Activated CD8-positive, alpha-beta memory T cell treated with anti-CD3 and anti-CD28 coated beads, Interleukin-2, amount 50 U/mL, for 1 hour (primary cell): ENCODE results near the gene RGR.

Source experiments
- DNase-seq: peaks from one replicate; pipeline ENCODE4 v3.0.0-alpha.2; 2020; ENCODE audit errors: extremely low read depth

Gene RGR

GRCh38 chr10:84217746-84218145 lies 27.1 kb upstream of the RGR start:
- no peak for DNase-seq

GRCh38 chr10:84221916-84222315 lies 22.9 kb upstream of the RGR start:
- no peak for DNase-seq

- DNase-seq = no peak
Measured at GRCh38 chr10:84224411-84225028, 20.3 kb upstream of the RGR start.

- no peak for DNase-seq
Measured at GRCh38 chr10:84225427-84226173, 19.3 kb upstream of the RGR start, which contains the start of gene LRIT2. LRIT2 (minus strand) TSS chr10:84225544; CDS start chr10:84225520, 24 bp downstream.

GRCh38 chr10:84226616-84227015 lies 18.2 kb upstream of the RGR start:
- no peak for DNase-seq

GRCh38 chr10:84227810-84228209 lies 17.0 kb upstream of the RGR start:
- DNase-seq = no peak

- DNase-seq = no peak
Measured at GRCh38 chr10:84230359-84230758, 14.5 kb upstream of the RGR start.

GRCh38 chr10:84232376-84232775 lies 12.5 kb upstream of the RGR start:
- no peak for DNase-seq

- DNase-seq = no peak
Measured at GRCh38 chr10:84233940-84234339, 10.9 kb upstream of the RGR start.

- no peak for DNase-seq
Measured at GRCh38 chr10:84234479-84234878, 10.4 kb upstream of the RGR start.

- no peak for DNase-seq
Measured at GRCh38 chr10:84235096-84235495, 9.8 kb upstream of the RGR start.

GRCh38 chr10:84236807-84237198 lies 8.1 kb upstream of the RGR start:
- DNase-seq = no peak

GRCh38 chr10:84237199-84238051 lies 7.4 kb upstream of the RGR start:
- DNase-seq = no peak

- DNase-seq = no peak
Measured at GRCh38 chr10:84238909-84239308, 5.9 kb upstream of the RGR start.

GRCh38 chr10:84241185-84241790 lies 3.6 kb upstream of the RGR start, which contains the start of gene LRIT1:
LRIT1 (minus strand) TSS chr10:84241546; CDS start chr10:84241439, 107 bp downstream.
- no peak for DNase-seq

- DNase-seq = no peak
Measured at GRCh38 chr10:84243759-84244158, 1.1 kb upstream of the RGR start.

GRCh38 chr10:84247496-84247895 lies 2.6 kb downstream of the RGR start:
- DNase-seq = no peak

GRCh38 chr10:84248794-84249193 lies 3.9 kb downstream of the RGR start:
- no peak for DNase-seq

GRCh38 chr10:84254552-84255478 lies 10.0 kb downstream of the RGR start:
- no peak for DNase-seq

- no peak for DNase-seq
Measured at GRCh38 chr10:84256510-84257342, 11.9 kb downstream of the RGR start.
